ENCODE results near the gene PLPPR3.

Gene PLPPR3, protein sequence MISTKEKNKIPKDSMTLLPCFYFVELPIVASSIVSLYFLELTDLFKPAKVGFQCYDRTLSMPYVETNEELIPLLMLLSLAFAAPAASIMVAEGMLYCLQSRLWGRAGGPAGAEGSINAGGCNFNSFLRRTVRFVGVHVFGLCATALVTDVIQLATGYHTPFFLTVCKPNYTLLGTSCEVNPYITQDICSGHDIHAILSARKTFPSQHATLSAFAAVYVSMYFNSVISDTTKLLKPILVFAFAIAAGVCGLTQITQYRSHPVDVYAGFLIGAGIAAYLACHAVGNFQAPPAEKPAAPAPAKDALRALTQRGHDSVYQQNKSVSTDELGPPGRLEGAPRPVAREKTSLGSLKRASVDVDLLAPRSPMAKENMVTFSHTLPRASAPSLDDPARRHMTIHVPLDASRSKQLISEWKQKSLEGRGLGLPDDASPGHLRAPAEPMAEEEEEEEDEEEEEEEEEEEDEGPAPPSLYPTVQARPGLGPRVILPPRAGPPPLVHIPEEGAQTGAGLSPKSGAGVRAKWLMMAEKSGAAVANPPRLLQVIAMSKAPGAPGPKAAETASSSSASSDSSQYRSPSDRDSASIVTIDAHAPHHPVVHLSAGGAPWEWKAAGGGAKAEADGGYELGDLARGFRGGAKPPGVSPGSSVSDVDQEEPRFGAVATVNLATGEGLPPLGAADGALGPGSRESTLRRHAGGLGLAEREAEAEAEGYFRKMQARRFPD

DNA sequence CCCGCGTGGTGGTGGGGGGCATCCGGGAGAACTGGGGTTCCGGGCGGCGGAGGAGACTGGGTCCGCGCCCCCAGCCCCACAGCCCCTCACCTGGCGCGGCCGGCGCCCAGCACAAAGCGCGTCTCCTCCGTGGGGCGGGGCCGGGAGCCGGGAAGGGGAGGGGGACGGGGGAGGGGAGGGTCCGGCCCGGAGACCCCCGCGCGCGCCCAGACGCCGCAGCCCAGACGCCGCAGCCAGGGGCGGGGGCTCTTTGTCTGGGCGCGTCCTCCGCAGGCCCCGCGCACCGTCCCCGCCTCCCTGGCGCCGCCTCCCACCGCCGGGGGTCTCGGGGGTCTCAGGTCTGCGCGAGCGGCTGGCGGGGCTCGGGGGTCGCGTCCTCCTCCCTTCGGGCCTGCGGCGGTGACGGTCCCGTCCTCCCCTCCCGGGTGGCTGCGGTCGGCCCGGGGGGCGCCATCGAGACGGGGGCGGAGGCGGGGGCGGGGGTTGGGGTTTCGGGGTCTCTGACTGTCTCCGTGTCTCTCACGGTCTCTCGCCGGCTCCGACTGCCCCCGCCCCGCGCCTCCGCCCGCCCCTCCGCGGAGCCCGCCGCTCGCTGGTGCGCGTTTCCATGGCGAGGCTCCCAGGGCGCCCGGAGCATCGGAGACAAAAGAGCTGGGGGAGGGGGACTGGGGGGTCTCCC is at the start of gene PLPPR3:
Gene PLPPR3, minus strand, starts transcription at position 131 of the 679 bp plus-strand sequence. CDS start 396 bp downstream, outside the sequence.
- DNase-seq = no peak

DNA sequence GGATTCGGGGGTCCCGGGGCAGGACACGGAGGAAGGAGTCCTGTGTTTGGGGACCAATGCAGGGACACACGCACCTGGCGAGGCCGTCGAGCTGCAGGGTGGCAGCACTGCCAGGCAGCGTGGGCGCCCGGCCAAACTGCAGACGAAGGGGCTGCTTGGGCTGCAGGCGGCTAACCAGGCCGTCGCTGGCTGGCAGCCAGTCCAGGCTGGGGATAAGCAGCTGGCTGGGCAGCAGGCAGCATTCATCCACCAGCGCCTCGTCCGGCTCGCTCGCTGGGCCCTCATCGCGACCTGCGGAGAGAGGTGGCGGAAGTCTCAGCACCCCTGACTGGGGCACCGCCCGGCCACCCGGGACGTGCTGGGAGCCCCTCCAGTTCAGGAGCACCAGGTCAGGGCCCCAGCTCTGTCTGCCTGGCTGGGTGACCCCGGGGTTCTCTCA is 49.2 kb upstream of the PLPPR3 start:
- DNase-seq = no peak

DNA sequence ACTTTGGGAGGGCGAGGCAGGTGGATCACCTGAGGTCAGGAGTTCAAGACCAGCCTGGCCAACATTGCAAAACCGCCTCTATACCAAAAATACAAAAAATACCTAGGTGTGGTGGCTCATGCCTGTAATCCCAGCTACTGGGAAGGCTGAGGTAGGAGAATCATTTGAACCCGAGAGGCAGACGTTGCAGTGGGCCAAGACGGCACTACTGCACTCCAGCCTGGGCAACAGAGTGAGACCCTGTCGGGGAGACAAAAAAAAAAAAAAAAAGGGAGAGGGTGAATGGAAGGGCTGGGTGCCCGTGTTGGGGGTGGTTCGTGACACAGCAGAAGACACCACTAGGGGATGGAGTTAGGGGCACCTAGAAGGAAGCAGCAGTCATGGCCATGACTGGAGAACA is 48.6 kb upstream of the PLPPR3 start:
- no peak for DNase-seq

DNA sequence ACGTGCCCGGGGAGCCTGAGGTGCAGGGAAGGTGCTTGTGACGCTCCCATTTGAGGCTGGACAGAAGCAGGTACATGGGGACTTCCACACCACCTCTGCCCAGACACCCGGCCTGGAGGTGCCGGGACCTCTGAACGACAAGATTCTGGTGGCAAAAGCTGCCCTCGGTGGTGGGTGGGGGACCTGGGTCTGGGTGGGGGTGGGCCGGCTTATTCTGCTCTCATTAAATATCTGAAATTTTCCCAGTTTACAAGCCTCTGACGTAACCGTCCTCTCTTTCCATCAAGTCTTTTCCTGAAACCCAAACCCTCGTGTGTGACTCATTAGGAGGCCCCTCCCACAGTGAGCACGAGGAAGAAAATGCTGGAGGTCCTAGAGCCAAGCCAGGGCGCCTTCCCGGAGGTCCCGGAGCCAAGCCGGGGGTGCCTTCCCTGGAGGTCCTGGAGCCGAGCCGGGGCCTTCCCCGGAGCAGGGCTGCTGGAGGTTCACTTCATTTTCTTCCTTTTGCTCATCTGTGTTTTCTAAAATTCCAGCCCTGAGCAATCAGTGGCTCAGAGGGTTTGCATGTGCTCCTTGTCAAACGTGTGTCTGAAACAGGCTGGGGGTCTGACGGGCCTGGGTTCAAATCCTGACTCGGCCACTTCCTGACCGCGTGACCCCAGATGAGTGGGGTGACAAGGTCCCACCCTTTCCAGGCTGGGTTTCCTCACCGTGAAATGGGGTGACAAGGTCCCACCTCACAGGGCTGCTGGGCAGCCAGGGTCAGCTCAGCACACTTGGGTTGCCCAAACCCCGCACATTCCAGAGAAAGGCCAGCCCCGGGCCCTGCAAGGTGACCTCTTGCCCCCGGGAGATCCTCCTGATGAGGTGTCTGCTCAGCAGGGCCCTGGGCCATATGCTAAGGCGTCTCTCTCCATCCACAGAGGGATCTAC is 47.8 kb upstream of the PLPPR3 start:
- DNase-seq = no peak

DNA sequence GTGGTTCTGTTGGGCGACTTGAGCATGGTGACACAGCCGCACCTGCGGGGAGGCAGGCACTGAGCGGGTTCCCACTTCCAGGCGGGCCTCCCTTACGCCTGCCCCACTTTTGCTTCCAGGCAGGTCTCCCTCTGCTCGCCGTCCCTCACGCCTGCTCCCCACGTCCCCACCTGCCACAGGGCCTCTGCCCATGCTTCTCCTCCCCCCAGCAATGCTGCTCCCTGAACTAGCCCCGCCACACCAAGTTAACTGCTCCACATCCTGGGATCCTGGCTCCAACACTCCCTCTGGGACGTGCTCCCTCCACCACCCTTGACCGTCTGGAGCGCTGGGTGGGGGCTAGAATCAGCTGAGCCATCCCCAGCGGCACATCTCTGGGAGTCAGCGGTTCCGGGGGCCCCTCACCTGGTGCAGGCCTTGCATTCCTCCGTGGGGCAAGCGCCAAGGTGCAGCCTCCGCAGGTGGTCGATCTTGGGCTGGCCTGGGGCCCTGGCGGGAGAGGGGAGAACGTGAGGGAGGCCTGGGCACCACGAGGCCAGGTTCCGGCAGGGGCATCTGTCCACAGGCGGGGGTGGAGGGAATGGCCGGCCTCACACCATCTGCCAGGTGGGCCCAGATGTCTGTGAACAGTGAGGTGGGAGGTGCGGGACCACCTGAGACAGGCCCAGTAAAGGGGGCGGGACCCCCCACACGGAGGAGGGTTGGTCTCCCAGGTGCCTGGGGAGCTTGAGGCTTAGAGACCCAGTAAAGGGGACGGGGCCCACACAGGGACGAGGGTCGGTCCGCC is 46.9 kb upstream of the PLPPR3 start:
- no peak for DNase-seq

DNA sequence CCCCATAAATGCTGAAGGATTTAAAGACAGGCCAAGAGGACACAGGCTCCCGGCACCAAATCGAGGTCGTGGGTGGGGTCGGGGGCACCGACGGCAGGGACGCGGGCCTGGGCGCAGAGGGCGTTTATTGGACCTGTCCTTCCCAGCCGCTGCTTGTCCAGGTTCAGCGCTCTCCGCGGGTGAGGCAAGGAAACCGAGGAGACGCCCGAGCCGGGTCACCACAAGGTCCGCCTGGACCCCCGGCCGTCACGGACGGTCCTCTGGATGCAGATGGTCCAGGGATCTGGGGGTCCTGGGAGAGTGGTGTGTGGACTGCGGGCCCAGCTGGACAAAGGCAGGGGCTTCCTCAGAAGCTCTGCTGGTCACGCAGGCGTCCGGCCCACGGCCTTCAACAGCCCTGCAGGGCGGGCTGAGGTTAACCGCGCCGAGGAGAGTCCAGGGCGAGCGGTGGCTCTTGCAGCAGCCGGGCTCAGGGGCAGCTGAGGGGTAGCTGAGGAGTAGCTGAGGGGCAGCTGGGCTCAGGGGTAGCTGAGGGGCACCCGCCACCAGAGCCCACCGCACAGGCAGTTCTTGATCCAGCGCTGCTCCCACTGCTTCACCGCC is 46.2 kb upstream of the PLPPR3 start:
- DNase-seq = no peak

DNA sequence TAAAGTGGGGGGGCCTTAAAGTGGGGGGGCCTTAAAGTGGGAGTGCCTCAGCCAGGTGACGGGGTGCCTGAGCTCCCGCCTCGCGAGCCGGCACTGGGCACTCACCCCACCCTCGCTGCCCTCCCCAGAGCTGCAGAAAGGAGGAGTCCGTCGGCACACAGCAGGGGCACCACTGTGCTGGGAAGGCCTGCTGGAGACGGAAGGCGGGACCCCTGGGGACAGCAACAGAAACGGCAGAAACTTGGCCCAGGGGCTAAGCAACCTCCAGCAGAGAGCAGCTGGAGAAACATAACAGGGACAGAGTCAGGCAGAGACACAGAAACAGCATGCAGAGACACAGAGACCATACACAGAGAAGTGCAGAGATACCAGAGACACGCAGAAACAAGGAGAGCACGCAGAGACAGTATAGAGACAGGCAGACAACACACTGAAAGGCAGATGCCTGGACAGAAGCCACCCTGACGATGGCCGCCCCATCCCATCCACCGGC is 45.6 kb upstream of the PLPPR3 start:
- no peak for DNase-seq

DNA sequence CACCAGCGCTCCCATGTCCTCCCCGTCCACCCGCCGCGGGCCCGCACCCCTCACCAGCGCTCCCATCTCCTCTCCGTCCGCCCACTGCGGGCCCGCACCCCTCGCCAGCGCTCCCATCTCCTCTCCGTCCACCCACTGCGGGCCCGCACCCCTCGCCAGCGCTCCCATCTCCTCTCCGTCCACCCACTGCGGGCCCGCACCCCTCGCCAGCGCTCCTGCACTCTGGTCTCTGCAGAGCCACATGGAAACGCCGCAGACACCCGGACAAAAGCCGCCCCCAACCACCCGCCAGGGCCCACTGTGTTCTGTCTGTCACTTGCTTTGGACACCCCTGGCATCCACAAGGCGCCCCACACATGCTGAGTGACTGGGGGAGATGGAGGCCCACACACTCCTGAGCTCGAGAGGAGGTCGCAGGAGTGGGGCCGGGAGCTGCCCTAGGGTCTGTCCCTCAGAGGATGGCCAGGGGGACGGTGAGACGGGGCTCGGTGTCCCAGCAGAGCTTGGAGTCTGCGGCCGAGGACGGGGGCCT is 45.1 kb upstream of the PLPPR3 start:
- no peak for DNase-seq

DNA sequence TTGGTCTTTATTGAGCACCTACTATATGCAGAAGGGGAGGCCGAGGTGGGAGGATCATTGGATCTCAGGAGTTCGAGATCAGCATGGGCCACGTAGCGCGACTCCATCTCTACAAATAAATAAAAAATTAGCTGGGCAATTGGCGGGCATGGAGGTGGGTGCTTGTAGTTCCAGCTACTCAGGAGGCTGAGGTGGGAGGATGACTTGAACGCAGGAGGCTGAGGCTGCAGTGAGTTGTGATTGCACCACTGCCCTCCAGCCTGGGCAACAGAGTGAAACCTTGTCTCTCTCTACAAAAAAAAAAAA is 41.5 kb upstream of the PLPPR3 start:
- DNase-seq = no peak

DNA sequence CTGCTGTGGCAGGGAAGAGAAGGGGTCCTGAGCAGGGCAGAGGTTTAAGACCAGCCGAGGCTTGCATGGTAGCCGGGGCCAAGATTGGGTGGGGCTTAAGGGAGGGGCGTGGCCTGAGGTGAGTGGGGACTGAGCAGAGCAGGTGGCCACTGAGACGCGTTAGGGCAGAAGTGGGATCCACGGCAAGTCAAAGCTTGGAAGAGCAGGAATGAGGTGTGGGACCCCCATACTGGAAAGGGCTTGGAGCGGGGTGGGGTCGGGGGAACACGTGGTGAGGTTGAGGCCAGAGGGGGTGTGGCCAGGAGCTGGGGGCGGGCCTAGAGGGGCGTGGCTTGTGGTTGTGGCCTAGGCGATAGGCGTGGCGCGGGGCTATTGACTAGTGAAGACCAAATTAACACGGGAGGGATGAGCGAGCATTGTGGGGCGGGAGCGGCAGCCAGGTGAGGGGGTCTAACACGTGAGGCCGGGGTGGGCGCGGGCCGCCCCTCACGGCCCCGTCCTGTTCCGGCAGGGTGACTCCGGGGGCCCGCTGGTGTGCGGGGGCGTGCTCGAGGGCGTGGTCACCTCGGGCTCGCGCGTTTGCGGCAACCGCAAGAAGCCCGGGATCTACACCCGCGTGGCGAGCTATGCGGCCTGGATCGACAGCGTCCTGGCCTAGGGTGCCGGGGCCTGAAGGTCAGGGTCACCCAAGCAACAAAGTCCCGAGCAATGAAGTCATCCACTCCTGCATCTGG is 41.0 kb upstream of the PLPPR3 start:
- DNase-seq = peak; percentile 79

DNA sequence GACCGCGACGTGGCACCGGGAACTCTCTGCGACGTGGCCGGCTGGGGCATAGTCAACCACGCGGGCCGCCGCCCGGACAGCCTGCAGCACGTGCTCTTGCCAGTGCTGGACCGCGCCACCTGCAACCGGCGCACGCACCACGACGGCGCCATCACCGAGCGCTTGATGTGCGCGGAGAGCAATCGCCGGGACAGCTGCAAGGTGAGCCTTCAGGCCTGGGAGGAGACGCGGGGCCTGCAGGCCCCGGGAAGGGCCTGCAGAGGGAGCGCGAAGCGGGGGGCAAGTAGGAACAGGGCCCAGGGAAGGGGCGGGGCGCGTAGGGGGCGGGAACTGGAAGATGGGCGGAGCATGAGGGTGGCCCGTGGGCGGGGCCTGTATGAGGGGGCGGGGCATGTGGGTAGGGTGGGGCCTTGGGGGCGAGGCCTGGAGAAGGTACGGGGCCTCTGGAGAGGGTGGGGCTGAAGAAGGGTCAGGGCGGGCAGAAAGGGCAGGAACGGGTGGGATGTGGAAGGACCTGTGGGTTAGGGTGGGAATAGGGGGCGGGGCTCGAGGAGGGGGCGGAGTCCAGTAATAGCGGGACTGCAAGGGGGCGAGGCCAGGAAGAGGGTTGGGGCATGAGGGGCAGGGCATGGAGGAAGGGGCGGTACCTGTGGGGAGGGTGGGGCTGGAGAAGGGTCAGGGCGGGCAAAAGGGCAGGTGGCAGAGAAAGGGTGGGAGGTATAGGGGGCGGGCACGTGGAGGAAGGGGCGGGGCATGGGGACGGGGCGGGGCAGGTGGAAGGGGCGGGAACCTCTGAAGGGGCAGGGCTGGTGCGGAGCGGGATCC is 40.2 kb upstream of the PLPPR3 start:
- DNase-seq = peak; percentile 71

DNA sequence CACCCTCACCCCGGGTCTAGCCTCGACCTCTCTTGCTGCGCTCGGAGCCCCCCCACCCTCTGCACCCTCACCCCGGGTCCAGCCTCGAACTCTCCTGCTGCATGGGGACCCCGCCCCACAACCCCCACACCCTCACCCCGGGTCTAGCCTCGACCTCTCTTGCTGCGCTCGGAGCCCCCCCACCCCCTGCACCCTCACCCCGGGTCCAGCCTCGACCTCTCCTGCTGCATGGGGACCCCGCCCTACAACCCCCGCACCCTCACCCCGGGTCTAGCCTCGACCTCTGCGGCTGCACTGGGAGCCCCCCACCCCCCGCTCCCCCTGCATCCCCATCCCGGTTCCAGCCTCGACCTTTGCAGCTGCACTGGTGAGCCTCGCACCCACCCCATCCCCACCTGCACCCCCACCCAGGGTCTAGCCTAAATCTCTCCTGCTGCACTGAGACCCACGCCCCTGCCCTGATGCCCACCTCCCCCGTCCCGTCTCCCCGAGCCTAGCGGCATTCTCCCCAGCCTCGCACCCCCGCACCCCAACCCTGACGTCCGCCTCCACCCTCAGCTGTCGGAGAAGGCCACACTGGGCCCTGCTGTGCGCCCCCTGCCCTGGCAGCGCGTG is 39.5 kb upstream of the PLPPR3 start:
- no peak for DNase-seq

DNA sequence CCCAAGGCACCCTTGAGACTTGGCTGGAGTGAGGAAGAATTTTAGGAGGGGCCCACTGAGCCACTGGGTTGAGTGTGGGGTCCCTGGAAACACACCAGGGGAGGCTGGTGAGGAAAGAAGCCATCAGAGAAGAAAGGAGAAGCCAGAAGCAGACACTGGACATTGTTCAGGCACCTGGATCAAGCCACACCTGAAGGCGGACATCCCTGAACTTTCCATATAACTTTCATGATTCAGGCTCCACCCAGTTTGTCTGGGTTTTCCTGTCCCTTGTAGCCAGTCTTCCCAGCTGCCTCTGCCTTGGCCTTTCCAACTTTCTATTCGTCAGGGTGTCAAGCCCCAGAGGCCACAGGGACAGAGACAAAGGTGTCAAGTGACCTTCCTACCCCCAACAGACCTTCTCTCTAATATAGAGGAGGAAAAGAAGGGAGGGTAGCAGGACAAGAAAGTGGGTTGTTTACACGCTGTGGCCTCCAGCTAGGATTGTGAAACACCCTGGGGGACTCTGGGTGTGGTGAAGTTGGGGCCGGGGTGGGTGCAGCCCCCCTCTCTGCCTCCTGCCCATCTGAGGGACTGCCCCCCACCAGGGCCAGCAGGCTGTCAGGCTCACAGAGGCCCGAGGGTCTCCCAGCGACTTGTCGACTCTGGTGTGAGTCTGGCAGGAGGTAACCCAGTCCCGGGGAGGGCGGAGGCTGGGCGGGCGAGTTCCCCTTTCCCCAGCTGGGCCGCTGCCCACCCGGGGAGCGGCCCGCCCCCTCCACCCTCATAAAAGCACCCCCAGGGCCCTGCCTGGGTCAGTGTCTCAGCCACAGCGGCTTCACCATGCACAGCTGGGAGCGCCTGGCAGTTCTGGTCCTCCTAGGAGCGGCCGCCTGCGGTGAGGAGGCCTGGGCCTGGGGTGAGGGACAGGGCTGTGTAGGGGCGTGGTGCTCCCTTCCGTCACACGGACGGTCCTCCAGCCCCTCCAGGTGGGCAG is 37.4 kb upstream of the PLPPR3 start, which contains the start of gene CFD:
Gene CFD, plus strand, starts transcription at position 797 of the 976 bp plus-strand sequence. Its CDS starts 26 bp downstream, at position 823.
- no peak for DNase-seq

DNA sequence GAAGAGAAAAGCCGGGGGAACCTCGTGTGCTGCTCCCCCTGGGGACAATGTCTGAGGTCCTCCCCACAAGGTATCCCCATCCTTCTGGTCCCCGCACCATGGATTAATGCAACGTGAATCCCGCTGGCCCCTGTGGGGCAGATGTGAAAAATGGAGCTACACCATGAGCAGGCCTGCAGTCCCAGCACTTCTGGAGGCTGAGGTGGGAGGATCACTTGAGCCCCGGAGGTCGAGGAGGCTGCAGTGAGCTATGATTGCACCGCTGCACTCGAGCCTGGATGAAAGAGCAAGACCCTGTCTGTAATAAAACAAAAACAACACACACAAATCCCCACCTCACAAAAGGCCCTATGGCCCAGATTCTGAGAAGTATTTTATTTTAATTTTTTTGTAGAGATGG is 36.5 kb upstream of the PLPPR3 start:
- DNase-seq = no peak

DNA sequence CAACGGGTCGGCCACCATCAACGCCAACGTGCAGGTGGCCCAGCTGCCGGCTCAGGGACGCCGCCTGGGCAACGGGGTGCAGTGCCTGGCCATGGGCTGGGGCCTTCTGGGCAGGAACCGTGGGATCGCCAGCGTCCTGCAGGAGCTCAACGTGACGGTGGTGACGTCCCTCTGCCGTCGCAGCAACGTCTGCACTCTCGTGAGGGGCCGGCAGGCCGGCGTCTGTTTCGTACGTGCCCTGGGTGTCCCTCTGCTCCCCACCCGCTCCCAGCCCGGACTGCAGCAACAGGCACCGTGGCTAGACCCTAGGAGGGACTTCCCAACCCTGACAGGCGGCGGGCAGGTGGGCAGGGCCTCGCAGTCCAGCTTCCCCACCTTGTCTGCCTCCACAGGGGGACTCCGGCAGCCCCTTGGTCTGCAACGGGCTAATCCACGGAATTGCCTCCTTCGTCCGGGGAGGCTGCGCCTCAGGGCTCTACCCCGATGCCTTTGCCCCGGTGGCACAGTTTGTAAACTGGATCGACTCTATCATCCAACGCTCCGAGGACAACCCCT is 33.9 kb upstream of the PLPPR3 start:
- no peak for DNase-seq

DNA sequence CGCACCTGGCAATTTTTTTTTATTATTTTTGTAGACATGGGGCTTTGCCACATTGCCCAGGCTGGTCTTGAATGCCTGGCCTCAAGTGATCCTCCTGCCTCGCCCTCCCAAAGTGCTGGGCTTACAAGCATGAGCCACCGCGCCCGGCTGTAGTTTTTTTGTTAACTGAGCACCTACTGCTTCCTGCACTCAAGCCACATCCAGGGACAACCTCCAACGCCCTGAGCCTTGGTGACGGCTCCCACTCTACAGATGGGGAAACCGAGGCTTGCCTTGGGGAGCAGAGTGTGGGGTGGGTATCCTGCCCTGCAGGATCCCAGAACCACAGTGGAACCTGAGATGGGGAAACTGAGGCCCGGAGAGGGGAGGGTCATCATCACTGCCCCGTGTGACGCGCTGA is 33.4 kb upstream of the PLPPR3 start:
- no peak for DNase-seq

DNA sequence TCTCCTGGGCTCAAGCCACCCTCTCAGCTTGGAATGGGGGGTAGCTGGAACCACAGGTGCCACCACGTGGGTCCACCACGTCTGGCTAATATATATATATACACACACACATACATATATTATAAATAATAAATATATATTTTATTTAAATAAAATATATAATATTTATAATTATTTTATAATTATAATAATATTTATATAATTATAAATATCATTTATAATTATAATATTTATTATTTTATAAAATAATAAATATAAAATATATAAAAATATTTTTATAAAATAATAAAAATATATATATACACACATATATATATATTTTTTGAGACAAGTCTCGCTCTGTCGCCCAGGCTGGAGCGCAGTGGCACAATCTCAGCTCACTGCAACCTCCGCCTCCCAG is 32.8 kb upstream of the PLPPR3 start:
- no peak for DNase-seq

Data from stimulated activated CD4-positive, alpha-beta T cell treated with anti-CD3 and anti-CD28 coated beads, Interleukin-4, amount 100 ng/mL, for 1 hour (primary cell).